WTC11 (cell line): ENCODE measurements around the gene PARD6A. TPM values are rescaled to one million over a fixed set of nuclear protein-coding genes. Genes with fewer than 3 reads are reported as not detected.
A peak's percentile ranks its signal among the peaks of the same experiment; 100 is the strongest.

ENCODE experiments used
- ATAC-seq: fragments of 200-7000 bp; cut with Tn5 transposase; 2 replicates; pipeline ENCODE4 v1.10.0; 2021; ENCODE audit warnings: mild to moderate bottlenecking, moderate library complexity
- CTCF ChIA-PET: fragments of 300-600 bp; sonication (Branson Sonifier 250); formaldehyde crosslinking; loops from one replicate; lab custom pipeline; 2021; ENCODE audit warnings: antibody characterized with exemption; lab: Charles Lee
- POLR2A ChIA-PET: fragments of 350-600 bp; sonication (Branson Sonifier 250); formaldehyde crosslinking; loops from one replicate; lab custom pipeline; 2021; ENCODE audit warnings: antibody characterized with exemption; lab: Charles Lee
- DNase-seq: peaks from one replicate; pipeline ENCODE4 v3.0.0; 2021; ENCODE audit warnings: low spot score
- H3K27ac Mint-ChIP-seq: 2 replicates; pipeline ENCODE4 v1.8.0; 2021; ENCODE audit warnings: mixed read lengths
- H3K27me3 Mint-ChIP-seq: 2 replicates; pipeline ENCODE4 v1.8.0; 2021; ENCODE audit warnings: low read depth, mild to moderate bottlenecking, moderate library complexity, mixed read lengths
- H3K36me3 Mint-ChIP-seq: 2 replicates; pipeline ENCODE4 v1.8.0; 2021; ENCODE audit warnings: mixed read lengths
- H3K4me1 Mint-ChIP-seq: 2 replicates; pipeline ENCODE4 v1.8.0; 2022; ENCODE audit warnings: mixed read lengths
- H3K4me3 Mint-ChIP-seq: 2 replicates; pipeline ENCODE4 v1.8.0; 2021; ENCODE audit warnings: mild to moderate bottlenecking, moderate library complexity, mixed read lengths
- H3K9me3 Mint-ChIP-seq: 2 replicates; pipeline ENCODE4 v1.8.0; 2021; ENCODE audit warnings: mixed read lengths
- ATF1 ChIP-seq: sonication (generic); formaldehyde crosslinking; IDR thresholded peaks from 2 replicates; pipeline ENCODE4 v1.8.1; 2023; ENCODE audit warnings: mild to moderate bottlenecking, moderate library complexity, missing genetic modification reagents
- CBFB ChIP-seq: sonication (generic); formaldehyde crosslinking; IDR thresholded peaks from 2 replicates; pipeline ENCODE4 v1.8.1; 2022; ENCODE audit warnings: mild to moderate bottlenecking, low read depth, missing genetic modification reagents
- ELF4 ChIP-seq: sonication (generic); formaldehyde crosslinking; IDR thresholded peaks from 2 replicates; pipeline ENCODE4 v1.8.1; 2022; ENCODE audit warnings: low read depth, mild to moderate bottlenecking, moderate library complexity, missing genetic modification reagents
- ETV6 ChIP-seq: sonication (generic); formaldehyde crosslinking; IDR thresholded peaks from 2 replicates; pipeline ENCODE4 v1.8.1; 2022; ENCODE audit warnings: mild to moderate bottlenecking, missing genetic modification reagents
- FOXK1 ChIP-seq: sonication (generic); formaldehyde crosslinking; IDR thresholded peaks from 2 replicates; pipeline ENCODE4 v1.8.0; 2022; ENCODE audit warnings: mild to moderate bottlenecking, moderate library complexity, missing genetic modification reagents
- HMGA2 ChIP-seq: fragments of 250-450 bp; sonication (Bioruptor Pico); IDR thresholded peaks from 2 replicates; pipeline ENCODE4 v1.4.0; 2021; ENCODE audit warnings: mild to moderate bottlenecking, moderate library complexity
- NFYB ChIP-seq: sonication (generic); formaldehyde crosslinking; conservative IDR thresholded peaks from 2 replicates; pipeline ENCODE4 v1.8.0; 2022; ENCODE audit warnings: low read depth, missing genetic modification reagents
- RELA ChIP-seq: sonication (generic); formaldehyde crosslinking; IDR thresholded peaks from 2 replicates; pipeline ENCODE4 v1.8.1; 2022; ENCODE audit warnings: missing genetic modification reagents, mild to moderate bottlenecking, borderline replicate concordance
- SMAD3 ChIP-seq: sonication (generic); formaldehyde crosslinking; IDR thresholded peaks from 2 replicates; pipeline ENCODE4 v1.8.0; 2022; ENCODE audit warnings: missing genetic modification reagents, mild to moderate bottlenecking, borderline replicate concordance
- TCF7 ChIP-seq: sonication (generic); formaldehyde crosslinking; IDR thresholded peaks from 2 replicates; pipeline ENCODE4 v1.8.0; 2022; ENCODE audit warnings: mild to moderate bottlenecking, low read depth, missing genetic modification reagents, moderate library complexity
- USF2 ChIP-seq: sonication (generic); formaldehyde crosslinking; IDR thresholded peaks from 2 replicates; pipeline ENCODE4 v1.8.1; 2023; ENCODE audit warnings: mild to moderate bottlenecking, missing genetic modification reagents, moderate library complexity
- ZBTB21 ChIP-seq: sonication (generic); formaldehyde crosslinking; IDR thresholded peaks from 2 replicates; pipeline ENCODE4 v1.8.1; 2023; ENCODE audit warnings: mild to moderate bottlenecking, missing genetic modification reagents, borderline replicate concordance
- ZNF138 ChIP-seq: sonication (generic); formaldehyde crosslinking; conservative IDR thresholded peaks from 2 replicates; pipeline ENCODE4 v1.8.1; 2022; ENCODE audit warnings: mild to moderate bottlenecking, moderate library complexity, missing genetic modification reagents
- ZNF281 ChIP-seq: sonication (generic); formaldehyde crosslinking; IDR thresholded peaks from 2 replicates; pipeline ENCODE4 v1.8.0; 2023; ENCODE audit warnings: mild to moderate bottlenecking, missing genetic modification reagents
- ZSCAN18 ChIP-seq: fragments of 250-450 bp; sonication (Bioruptor Pico); IDR thresholded peaks from 2 replicates; pipeline ENCODE4 v2.1.2; 2022; ENCODE audit warnings: mild to moderate bottlenecking, moderate library complexity
- total RNA-seq: library from RNA; stranded (reverse); gene quantifications from 3 replicates; pipeline ENCODE4 v1.2.3, GENCODE V29; 2021
- TF ChIP-seq, protein P1 (sequence below): fragments of 250-450 bp; sonication (Bioruptor Pico); IDR thresholded peaks from 2 replicates; pipeline ENCODE4 v1.9.0; 2021; ENCODE audit warnings: mild to moderate bottlenecking
- TF ChIP-seq, protein P2 (sequence below): sonication (generic); formaldehyde crosslinking; conservative IDR thresholded peaks from 2 replicates; pipeline ENCODE4 v1.8.1; 2022; ENCODE audit warnings: mild to moderate bottlenecking, missing genetic modification reagents
- TF ChIP-seq, protein P3 (sequence below): sonication (generic); formaldehyde crosslinking; IDR thresholded peaks from 2 replicates; pipeline ENCODE4 v1.8.1; 2022; ENCODE audit warnings: low read depth, missing genetic modification reagents, borderline replicate concordance

The PARD6A gene
- total RNA-seq, 1 experiment from 2014 or later = 17.1 TPM

DNA sequence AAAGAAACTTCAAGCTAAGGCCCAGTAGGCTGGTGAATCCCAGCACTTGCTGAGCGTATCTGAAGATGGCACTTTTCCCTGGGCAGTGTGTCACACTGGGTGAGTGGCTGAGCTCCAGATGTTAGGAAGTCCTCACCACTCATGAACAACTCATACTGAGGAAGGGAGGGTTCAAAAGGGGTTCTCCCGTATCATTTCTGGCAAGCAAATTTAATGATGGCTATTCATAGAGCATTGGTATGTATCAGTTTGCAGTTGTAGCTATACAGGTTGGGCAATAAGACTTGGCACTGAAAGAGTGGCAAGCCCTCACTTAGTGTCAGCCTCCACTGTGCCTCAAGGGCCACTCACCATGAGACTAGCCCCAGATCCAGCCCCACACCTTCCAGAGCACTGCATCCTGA lies 47.6 kb downstream of the PARD6A start:
- no peak for ATAC-seq
- peaks cover 21% of the 10 kb centered on the region for H3K4me1 Mint-ChIP-seq
- DNase-seq = no peak

GRCh38 chr16:67709050-67709449 lies 48.3 kb downstream of the PARD6A start:
- H3K4me3 Mint-ChIP-seq = no peak overlapping the region
- ATAC-seq (no peak), DNase-seq (no peak)
- H3K9me3 Mint-ChIP-seq = no peaks in the 10 kb centered on the region
- ChIA-PET CTCF (interaction anchor here (1.5 to 2.3 kb wide), 3 partner anchors 37 to 107 kb away, joined by 3 to 8 read pairs (median 7); no protein-coding TSS in a partner anchor), POLR2A (no interaction called here)
- no peaks in the 10 kb centered on the region for H3K27me3 Mint-ChIP-seq
- no peak overlapping the region; the same call in 1 of the 2 replicates for H3K27ac Mint-ChIP-seq
- H3K4me1 Mint-ChIP-seq = peaks cover 28% of the 10 kb centered on the region
- peaks cover 5% of the 10 kb centered on the region; the same call in 1 of the 2 replicates for H3K36me3 Mint-ChIP-seq
- no peak for TF ChIP-seq SMAD3
- TF ChIP-seq FOXK1 (CRISPR knock-in tag) = no peak
- no peak for TF ChIP-seq ETV6
- TF ChIP-seq ELF4 (CRISPR knock-in tag) = no peak
- no peak for TF ChIP-seq RELA (CRISPR knock-in tag)
- no peak for TF ChIP-seq ZNF138
- no peak for TF ChIP-seq NFYB (CRISPR knock-in tag)
- no peak for TF ChIP-seq HMGA2
- TF ChIP-seq ZSCAN18 = no peak
- TF ChIP-seq CBFB (CRISPR knock-in tag) = no peak
- TF ChIP-seq, protein P1, sequence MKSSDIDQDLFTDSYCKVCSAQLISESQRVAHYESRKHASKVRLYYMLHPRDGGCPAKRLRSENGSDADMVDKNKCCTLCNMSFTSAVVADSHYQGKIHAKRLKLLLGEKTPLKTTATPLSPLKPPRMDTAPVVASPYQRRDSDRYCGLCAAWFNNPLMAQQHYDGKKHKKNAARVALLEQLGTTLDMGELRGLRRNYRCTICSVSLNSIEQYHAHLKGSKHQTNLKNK (CRISPR knock-in tag) = no peak

More for the DNA sequence above, 47.6 kb downstream of the PARD6A start:
- ChIA-PET CTCF (interaction anchor here (1.5 to 2.3 kb wide), 3 partner anchors 36 to 108 kb away, joined by 3 to 8 read pairs (median 7); no protein-coding TSS in a partner anchor), POLR2A (interaction anchor here (0.6 kb wide), 1 partner anchor 29 kb away, joined by 3 read pairs; no protein-coding TSS in a partner anchor)
- Mint-ChIP-seq H3K36me3 (peaks cover 4% of the 10 kb centered on the region; the same call in 1 of the 2 replicates), H3K27me3 (no peaks in the 10 kb centered on the region), H3K4me3 (no peak overlapping the region), H3K27ac (peak overlapping the region; percentile 60), H3K9me3 (no peaks in the 10 kb centered on the region)
- TF ChIP-seq TCF7 = no peak
- TF ChIP-seq, protein P2, sequence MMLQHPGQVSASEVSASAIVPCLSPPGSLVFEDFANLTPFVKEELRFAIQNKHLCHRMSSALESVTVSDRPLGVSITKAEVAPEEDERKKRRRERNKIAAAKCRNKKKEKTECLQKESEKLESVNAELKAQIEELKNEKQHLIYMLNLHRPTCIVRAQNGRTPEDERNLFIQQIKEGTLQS = no peak
- TF ChIP-seq SMAD3 = no peak
- TF ChIP-seq ZBTB21 (CRISPR knock-in tag) = no peak
- no peak for TF ChIP-seq ZNF281 (CRISPR knock-in tag)
- TF ChIP-seq, protein P1 (CRISPR knock-in tag) = no peak

DNA sequence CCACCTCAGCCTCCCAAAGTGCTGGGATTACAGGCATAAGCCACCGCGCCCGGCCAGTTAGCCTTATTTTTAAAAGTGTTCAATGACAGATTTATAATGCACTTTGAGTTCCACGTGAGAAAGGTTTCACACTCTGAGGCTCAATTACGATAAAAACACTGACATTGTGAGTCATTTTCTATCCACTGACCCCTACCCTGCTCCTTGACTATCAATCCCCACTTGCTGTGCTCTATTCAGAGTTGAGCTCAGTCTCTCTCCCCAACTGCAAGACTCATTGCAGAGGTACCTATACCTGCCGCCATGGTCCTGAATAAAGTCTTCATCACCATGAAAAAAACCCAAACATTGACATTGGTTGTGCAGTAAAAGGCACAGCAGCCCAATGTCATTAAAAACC lies 49.8 kb downstream of the PARD6A start:
- Mint-ChIP-seq H3K4me1 (peaks cover 31% of the 10 kb centered on the region), H3K9me3 (no peaks in the 10 kb centered on the region), H3K27ac (peak overlapping the region; percentile 55), H3K27me3 (no peaks in the 10 kb centered on the region), H3K36me3 (peaks cover 5% of the 10 kb centered on the region; the same call in 1 of the 2 replicates)
- ChIA-PET CTCF (interaction anchor here (2.3 kb wide), 1 partner anchor 106 kb away, joined by 8 read pairs; no protein-coding TSS in a partner anchor), POLR2A (no interaction called here)
- no peak for DNase-seq
- no peak for ATAC-seq
- no peak for TF ChIP-seq ATF1 (CRISPR knock-in tag)
- no peak for TF ChIP-seq FOXK1 (CRISPR knock-in tag)
- TF ChIP-seq, protein P3, sequence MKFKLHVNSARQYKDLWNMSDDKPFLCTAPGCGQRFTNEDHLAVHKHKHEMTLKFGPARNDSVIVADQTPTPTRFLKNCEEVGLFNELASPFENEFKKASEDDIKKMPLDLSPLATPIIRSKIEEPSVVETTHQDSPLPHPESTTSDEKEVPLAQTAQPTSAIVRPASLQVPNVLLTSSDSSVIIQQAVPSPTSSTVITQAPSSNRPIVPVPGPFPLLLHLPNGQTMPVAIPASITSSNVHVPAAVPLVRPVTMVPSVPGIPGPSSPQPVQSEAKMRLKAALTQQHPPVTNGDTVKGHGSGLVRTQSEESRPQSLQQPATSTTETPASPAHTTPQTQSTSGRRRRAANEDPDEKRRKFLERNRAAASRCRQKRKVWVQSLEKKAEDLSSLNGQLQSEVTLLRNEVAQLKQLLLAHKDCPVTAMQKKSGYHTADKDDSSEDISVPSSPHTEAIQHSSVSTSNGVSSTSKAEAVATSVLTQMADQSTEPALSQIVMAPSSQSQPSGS (CRISPR knock-in tag) = no peak
- no peak for TF ChIP-seq USF2 (CRISPR knock-in tag)
- TF ChIP-seq, all 79 proteins: peak for 0
- H3K4me3 Mint-ChIP-seq = no peak overlapping the region
